SHP77 (cell line): ENCODE measurements around the gene PWWP2B.

Experiments used
- DNase-seq, 2 experiments: peaks; one replicate each; lab custom pipeline; 2025; lab: John Stamatoyannopoulos, UW

Gene PWWP2B

DNA sequence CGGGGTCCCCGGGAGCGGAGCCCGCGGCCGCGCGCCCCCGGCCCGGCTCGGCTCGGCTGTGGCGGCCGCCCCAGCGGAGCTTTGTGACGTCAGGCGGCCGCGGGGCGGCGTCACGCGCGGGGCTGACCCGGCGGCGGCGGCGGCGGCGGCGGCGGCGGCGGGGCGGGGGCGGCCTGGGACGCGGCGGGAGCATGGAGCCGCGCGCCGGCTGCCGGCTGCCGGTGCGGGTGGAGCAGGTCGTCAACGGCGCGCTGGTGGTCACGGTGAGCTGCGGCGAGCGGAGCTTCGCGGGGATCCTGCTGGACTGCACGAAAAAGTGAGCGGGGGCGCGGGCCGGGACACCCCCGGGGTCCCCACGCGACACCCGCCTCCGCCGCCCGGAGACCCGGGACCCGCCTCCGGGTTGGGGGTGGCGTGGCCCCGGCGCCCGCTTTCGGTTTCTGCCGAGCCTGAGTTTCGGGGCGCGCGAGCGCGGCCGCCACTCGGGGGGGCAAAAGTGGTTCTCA, at the start of gene PWWP2B:
Gene PWWP2B, plus strand, starts transcription at position 165 of the 506 bp plus-strand sequence. Its CDS starts 27 bp downstream, at position 192.
- no peak for DNase-seq

DNA sequence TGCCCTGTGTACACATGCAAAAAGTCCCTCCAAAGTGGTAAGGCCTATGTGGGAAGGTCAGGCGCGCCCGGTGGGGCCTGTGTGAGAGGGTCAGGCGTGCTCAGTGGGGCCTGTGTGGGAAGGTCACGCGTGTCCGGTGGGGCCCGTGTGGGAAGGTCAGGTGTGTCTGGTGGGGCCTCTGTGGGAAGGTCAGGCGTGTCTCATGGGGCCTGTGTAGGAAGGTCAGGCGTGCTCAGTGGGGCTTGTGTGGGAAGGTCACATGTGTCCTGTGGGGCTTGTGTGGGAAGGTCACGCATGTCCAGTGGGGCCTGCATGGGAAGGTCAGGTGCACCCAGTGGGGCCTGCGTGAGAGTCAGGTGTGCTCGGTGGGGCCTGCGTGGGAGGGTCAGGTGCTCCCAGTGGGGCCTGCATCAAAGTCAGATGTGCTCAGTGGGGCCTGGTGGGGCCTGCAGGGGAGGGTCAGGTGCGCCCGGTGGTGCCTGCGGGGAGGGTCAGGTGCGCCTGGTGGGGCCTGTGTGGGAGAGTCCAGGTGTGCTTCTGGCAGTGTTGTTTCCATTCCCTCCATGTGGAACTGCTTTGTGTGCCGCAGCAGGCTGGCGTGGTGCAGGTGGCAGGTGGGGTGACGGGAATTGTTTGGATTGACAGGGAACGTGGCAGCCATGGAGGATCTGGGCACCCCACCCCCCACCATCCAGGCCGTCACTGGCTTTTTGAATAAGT, 49.6 kb upstream of the PWWP2B start:
- no peak for DNase-seq

DNA sequence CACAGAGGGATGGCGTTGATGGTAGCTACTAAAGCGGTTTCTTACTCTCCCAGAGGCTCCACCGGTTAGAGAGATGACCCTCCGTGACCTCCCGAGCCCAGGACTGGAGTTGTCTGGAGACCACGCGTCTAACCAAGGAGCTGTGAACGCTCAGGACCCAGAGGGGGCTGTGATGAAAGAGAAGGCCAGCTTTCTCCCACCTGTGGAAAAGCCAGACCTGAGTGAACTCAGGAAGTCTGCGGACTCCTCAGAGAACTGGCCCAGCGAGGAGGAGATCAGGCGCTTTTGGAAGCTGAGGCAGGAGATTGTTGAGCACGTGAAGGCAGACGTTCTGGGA, 49.1 kb upstream of the PWWP2B start:
- DNase-seq = no peak

DNA sequence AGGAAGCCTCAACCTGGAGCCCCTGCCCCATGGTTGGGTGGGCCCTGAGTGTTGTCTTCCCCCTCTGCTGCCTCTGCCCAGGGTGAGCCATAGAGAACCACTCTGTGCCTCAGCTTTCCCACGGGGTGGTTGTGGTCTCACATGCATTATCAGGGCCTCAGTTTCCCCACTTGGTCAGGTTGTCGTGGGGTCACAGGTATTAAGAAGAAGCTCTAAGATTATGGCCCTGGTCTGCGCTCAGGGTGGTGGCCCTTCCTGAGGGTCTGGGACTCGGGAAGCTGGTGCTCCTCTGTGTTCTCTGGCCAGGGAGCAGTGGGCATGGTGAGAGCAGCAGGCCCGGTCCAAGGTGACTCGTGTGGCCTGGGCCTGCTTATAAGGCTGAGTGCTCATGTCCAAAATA, 47.2 kb upstream of the PWWP2B start:
- no peak for DNase-seq

DNA sequence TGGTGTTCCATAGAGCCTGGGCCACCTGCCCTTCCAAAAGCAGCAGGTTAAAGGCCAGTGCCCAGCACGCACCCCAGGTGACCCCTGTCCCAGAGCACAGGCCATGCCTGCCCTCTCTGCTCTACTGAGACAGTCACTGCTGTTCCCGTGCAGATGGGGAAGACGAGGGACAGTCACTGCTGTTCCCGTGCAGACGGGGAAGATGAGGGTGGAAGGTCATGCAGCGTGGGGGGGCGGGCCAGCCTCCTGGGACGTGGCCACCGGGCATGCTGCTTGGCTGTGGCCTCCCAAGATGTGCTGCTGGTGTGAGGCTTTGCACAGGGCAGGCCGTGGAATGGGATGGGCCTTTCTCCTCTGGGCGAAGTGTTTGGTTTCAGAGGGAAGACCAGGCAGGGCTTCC, 46.6 kb upstream of the PWWP2B start:
- no peak for DNase-seq

DNA sequence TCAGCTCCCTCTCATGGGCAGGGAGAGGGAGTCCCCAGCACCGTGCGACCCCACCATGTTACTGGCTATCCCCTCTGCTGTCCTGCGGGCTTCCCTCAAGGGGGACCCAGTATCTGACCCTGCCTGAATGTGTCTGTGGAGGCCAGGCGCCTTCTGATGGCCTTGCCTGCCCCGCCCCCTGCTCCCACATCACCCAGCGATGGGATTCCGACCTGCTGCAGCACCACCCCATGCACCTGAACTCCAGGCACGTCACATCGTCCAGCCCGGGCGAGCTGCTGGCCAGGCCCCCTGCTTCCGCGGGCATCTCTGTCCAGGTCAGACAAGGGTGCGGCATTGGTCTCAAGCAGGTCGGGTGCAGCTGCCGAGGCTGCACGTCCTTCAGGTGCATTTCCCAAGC, 46.1 kb upstream of the PWWP2B start:
- no peak for DNase-seq

DNA sequence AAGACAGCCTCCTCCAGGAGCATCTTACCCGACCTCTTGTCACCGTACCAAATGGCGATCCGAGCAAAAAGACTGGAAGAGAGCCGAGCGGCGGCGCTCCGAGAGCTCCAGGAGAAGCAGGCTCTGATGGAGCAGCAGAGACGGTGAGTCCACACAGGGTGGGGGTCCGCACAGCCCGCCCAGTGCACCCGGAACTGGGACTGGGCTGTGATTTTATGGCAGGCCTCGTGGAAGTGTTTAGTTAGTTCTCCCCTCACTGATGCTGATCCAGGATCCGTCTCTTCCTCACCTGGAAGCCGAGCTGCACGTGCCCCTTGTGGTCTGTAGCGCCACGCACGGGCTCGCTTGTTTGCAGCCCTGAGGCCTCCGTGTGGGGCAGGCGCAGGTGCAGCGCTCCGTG, 45.4 kb upstream of the PWWP2B start:
- DNase-seq = no peak

DNA sequence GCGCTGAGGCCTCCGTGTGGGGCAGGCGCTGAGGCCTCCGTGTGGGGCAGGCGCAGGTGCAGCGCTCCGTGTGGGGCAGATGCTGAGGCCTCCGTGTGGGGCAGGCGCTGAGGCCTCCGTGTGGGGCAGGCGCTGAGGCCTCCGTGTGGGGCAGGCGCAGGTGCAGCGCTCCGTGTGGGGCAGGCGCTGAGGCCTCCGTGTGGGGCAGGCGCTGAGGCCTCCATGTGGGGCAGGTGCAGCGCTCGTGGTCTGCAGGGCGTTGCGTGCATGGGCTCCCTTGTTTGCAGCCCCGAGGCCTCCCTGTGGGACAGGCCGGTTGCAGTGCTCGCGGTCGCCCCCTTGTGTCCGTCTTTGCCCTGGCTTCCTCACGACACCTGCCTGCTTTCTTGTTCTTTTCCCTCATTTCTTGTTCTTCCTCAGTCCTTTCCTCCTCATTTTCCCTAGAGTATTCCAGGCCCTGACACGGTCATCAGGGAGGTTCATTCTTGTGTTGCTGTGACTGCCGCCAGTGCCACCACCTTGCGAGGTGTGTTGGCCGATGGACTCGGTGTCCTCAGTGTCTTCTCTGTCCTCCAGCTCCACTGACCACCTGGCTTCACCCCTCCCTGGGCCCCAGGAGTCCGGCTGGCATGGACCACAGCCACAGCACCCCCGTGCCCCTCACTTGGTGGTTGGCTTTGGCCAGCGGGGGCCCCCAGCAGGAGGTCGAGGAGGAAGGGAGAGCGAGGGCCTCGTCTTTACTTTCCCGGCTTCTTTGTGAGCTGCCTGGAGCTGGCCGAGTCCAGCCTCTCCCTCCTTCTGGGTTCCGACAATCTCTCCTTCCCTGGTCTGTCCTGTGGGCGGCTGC, 44.3 kb upstream of the PWWP2B start:
- peak; percentile 45 to 73 for DNase-seq

DNA sequence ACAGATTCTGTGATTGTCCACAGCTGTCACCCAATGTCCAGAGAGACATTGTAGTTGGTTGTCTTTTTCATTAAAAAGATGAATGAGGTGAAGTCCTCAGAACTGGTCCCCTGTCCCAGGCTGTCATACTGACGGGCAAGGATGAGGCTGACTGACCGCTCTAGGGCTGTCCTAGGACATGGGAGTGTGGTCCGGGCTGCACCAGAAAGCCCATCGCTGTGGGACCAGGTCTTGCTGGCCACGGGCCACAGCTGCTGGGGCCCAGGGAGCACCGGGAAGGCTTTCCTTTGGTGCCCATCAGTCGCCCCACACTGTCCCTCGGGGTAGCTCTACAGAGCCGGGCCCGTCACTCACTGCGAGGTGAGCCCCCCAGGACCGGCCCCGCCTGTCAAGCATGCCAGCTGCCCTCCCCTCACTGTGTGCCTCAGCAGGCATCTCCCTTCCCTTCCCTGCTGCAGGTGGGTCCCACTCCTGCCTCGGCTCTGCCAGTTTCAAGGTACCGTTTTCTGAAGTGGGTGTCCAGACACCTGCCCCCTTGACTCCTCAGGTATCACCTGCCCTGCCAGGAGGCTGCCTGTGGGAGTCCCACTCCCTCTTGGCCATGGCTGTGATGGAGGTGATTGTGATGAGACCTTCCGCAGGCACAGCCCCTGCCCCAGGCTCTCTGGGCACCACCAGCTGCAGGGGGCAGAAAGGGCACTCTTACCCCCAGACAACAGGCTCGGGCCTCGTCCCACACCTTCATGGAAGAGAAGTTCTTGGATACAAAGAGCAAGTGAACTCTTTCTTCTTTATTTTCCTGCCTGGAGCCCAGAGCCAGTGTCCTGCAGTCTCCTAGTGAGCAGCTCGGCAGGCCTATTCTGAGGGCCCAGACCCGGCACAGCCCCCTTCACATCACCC, 43.3 kb upstream of the PWWP2B start:
- no peak for DNase-seq

DNA sequence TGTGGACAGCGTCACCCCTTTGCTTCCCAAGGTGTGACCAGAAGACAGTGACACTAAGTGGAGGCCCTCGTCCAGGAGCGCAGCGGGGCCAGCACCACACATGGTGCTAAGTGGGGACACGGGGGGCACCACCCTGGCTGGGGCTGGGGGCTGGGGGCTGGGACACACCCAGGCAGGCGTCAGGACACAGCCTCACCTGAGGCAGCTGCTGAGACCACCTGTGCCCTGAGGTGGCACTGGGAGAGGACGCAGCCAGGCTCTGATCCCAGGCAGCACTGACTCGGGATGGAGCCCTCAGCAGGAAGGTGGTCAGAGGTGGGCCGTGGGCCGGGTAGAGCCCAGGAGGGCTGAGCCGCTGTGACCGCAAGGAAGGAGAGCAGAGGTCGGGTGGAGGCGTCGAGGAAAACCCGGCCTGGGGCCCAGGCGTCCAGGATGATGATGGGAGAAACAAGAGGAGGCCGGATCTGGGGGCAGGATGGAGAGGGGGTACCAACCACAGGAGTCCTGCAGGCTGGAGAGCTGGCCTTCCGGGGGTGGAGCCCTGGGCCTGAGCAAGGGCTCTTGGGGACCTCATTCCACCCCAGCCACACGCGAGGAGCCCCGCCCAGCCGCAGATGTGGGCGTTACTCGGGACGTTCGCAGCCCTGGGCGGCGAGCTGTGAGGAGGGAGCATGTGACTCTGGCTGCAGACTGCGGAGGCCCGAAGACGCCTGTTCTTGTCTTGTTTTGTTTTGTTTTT, 42.5 kb upstream of the PWWP2B start:
- DNase-seq = no peak

DNA sequence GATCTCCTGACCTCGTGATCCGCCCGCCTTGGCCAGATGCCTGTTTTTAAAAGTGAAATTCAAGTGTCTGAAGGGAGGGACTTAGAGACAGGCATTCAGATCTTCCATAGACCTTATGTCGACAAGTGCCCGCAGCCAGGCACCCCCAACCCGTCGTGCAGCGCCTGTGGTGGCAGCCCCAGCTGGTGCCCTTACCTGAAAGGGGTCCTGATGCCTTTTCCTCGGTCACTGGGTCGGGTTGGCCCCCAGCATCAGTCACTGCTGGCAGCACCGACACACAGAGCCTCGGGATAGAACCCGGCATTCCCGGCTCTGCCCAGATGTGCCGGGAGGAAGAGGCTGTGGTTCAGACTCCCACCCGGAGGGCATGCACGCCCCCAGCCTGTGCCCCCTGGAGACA, 41.7 kb upstream of the PWWP2B start:
- DNase-seq = no peak

DNA sequence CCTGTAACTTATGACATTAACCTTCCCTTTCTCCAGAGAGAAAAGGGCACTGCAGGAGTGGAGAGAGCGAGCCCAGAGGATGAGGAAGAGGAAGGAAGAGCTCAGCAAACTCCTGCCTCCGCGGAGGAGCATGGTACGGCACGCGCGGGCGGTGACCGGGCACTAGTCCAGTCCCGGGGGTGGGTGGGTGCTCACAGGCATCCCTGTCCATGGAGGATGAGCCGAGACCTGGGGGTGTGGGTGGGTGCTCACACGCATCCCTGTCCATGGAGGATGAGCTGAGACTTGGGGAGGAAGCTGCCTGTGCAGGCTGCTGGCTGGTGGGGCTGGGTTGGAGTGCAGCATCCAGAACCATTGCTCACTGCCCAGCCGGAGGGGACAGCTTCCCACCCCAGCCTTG, 41.2 kb upstream of the PWWP2B start:
- DNase-seq = no peak

DNA sequence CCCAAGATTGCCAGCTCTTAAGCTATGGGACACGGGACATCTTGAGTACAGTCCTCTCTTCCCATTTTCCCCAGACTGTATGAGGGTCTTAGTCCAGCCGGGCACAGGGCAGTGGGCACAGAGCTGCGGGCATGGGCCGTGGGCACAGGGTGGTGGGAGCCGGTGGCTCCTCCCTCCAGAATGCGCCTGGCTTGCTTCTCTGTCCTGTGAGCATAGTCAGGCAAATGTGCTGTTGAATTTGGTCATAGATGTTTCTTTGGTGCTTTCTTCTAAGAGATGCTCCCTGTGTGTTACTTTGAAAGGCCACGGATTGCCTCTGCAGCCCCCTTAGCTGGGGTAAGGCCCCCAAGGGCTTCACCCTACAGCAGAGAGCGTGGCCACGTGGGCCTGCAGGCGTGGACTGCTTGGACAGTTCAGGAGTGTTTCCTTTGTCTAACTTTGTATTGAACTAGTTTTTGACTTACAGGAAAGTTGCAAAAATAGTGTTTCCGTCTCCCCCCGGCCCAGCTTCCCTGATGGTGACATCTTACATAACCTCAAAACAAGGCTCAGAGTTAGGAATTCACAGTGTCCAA, 40.3 kb upstream of the PWWP2B start:
- DNase-seq = no peak

DNA sequence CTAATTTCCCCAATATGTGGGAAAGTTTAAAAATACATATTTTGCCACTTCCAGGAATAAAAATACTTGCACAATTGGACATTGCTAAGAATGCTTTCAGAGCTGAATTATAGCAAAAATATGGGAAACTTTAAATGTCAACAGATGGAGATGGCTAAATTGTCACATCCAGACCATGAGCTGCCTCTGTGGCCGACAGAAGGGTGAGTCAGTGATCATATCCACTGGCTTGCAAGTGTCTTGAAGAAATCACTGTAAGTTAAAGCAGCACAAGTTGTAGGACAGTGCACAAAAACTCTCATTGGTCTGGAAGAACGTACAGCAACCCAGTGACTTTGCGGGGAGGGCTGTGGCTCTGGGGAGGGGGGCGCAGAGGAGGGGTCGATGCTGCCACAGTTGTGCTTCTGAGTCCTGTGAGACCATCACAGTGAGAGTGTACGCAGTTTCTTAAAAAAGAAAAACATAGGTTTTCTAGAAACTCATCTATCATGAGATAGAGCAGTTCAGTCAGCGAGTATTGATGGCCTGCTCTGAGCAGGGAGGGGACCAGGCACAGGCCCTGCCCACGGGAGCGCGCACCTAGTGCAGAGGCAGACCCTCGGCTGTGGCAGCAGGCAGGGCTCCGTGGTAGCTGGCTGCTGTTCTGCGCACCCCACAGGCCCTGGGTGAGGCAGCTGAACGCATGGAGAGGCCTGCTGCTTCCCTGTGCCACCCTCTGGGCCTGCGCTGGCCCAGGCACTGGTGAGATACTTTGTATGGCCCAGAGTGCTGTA, 39.5 kb upstream of the PWWP2B start:
- DNase-seq = no peak

DNA sequence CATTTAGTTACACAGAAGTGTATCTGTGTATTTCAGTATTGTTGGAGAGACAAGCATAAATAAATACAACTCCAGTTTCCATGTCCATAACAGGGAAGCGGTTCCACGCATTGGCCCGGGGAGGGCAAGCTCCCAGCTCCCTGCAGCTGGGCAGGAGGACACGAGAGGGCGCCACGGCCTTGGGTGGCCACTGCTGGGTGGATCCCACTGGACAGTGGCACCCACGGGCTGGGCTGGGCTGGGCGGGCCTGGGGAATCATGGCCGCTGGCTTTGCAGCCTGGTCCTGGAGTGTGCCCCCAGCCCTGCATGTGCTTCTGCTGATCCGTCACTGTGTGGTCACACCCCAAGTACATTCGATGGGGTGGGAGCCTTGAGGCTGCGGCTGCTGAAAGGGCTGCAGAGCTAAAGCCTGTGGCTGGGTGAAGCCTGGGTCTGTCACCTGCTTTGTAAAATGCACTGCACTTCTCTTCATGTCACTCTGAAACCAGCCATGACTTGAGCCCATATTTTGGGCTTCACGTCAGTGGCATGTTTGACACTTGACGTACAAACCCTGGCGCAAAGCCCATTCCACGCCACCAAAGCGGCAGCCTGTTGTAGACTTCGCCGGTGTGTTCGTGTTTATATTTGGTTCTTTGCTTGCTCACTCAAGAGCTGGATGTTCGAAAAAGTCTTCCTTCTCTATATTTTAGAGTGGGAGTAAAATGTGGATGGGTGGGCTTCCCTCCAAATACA, 37.5 kb upstream of the PWWP2B start:
- DNase-seq = no peak

DNA sequence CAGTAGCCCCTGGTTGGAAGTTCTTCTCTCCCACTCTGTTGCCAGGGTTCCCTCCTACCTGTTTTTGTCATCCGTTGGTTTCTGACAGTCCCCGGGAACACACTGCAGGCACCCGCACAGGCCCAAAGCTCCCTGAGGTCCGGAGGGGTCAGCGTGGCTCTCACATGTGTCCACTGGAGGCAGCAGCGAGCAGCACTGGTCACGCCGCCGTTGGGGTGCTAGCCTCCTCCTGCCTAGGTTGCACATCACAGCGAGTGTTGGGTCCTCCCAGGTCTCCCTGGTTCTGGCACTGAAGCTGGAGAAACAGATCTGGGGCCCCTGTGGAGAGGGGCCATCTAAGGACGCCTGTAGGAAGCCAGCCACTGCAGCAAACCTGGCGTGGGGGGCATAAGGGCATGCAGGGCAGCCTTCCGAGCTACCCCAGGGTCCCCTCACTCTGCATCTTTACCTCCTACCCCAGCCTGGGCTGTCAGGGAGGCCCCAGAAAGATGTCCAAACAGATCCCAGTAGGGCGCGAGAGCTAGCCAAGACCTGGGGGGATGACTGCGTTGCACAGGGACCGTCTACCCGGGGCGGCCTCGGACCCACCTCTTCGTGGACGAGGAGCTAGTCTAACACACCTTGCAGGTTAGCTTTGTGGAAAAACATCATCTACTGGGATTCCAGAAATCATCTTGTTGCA, 36.1 kb upstream of the PWWP2B start:
- DNase-seq = no peak

DNA sequence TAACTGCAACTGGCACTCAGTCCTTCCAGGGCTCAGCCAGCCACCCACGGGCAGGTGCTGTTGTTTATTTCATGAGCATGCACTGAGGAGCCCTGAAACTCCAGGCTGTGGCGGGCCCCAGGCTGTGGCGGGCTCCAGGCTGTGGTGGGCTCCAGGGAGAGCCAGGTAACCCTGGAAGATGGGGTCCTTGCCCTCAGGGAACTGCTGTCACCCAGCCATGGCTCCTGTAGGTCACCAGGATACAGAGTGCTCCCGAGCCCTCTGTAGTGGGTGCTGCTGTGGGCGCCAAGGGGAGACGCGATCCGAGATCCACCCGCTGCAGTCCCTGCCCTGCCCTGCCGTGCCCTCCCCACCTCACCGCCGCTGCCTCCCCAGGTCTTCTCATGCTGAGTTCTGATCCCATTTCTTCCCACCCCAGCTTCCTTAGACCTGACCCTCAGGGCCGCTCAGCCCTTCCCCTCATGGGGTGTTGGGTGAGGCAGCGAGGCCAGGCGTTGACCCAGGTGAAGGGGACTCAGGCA, 35.4 kb upstream of the PWWP2B start:
- DNase-seq = no peak

DNA sequence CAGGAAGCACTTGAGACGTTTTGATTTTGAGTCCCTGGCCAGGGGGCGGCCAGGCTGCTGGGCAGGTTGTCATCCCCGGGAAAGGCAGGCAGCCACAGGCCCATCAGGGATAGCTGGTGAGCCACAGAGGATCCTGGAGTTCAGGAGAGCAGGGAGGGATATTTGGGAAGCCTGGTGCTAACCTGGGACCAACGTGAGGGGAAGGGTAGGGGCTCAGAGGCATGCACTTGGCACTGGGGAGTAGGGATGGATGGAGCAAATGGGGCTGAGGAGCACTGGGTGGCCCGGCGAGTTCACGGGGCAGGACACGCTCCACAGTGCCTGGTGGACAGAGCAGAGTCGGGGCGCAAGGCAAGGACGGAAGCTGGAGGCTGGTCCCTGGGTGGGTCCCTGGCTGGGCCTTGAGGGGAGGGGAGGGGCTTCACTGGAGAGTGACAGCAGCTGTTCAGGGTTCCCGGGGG, 34.8 kb upstream of the PWWP2B start:
- DNase-seq = no peak

DNA sequence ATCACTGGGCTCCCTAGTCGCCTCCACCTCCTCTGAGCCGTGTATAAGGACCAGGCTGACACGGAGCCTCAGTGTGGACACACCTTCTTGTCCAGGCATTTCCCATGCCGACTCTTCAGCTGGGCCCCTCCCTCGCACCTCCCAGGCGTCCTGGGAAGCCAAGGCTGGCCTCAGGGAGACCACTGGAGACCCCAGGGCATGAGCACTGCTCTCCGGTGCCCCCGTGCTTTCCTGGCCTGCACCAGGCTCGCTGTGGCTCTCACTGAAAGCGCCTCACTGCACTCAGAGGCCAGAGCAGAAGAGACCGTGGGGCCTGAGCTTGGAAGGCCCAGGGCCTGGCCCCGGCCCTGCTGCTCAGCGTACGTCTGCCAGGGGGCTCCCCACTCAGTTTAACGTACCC, 33.6 kb upstream of the PWWP2B start:
- no peak for DNase-seq
